ENCODE results near the gene ZNF813. TPM values are rescaled to one million over a fixed set of nuclear protein-coding genes. Genes with fewer than 3 reads are reported as not detected.

Gene ZNF813
- total and polyA plus RNA-seq, 9 of the 15 experiments (the other 6 are each of a cell fraction or from before 2014, with no cell fraction given): 1.3 to 8.0 (median 5.3) TPM

GRCh38 chr19:53517114-53517741, 49.7 kb downstream of the ZNF813 start (continued):
- TF ChIP-seq ARID4B (CRISPR knock-in tag; IDR thresholded peaks at IDR 0.05) (no peak), ETS2 (tag; IDR thresholded peaks at IDR 0.05; ENCODE audit: borderline replicate concordance, poor library complexity, severe bottlenecking) (no peak), PHF8 (IDR thresholded peaks at IDR 0.05; ENCODE audit: borderline replicate concordance, low read length) (no peak), HMGN3 (IDR thresholded peaks at IDR 0.05; ENCODE audit: borderline replicate concordance, extremely low read depth, insufficient read length, low read depth, low read length) (no peak), DMBX1 (CRISPR knock-in tag; IDR thresholded peaks at IDR 0.05; ENCODE audit: borderline replicate concordance) (peak; percentile 98), ZFX (CRISPR knock-in tag; IDR thresholded peaks at IDR 0.05) (no peak), CBX3 (IDR thresholded peaks at IDR 0.05; ENCODE audit: borderline replicate concordance in 1 of 2, low read length in 2 of 2) (no peak), MBD1 (CRISPR knock-in tag; IDR thresholded peaks at IDR 0.05) (0 out of 2 replicates have a peak, but pooled peaks have one; percentile 64), TRIM24 (IDR thresholded peaks at IDR 0.05) (peak; percentile 59 to 69; a peak in 3 of 4 replicates), MCM5 (IDR thresholded peaks at IDR 0.05; ENCODE audit: low read depth) (no peak), RBBP5 (IDR thresholded peaks at IDR 0.05; ENCODE audit: borderline replicate concordance, insufficient read depth, low read length, poor library complexity, severe bottlenecking) (no peak), ZNF785 (CRISPR knock-in tag; IDR thresholded peaks at IDR 0.05) (no peak)
- TF ChIP-seq, protein P1, sequence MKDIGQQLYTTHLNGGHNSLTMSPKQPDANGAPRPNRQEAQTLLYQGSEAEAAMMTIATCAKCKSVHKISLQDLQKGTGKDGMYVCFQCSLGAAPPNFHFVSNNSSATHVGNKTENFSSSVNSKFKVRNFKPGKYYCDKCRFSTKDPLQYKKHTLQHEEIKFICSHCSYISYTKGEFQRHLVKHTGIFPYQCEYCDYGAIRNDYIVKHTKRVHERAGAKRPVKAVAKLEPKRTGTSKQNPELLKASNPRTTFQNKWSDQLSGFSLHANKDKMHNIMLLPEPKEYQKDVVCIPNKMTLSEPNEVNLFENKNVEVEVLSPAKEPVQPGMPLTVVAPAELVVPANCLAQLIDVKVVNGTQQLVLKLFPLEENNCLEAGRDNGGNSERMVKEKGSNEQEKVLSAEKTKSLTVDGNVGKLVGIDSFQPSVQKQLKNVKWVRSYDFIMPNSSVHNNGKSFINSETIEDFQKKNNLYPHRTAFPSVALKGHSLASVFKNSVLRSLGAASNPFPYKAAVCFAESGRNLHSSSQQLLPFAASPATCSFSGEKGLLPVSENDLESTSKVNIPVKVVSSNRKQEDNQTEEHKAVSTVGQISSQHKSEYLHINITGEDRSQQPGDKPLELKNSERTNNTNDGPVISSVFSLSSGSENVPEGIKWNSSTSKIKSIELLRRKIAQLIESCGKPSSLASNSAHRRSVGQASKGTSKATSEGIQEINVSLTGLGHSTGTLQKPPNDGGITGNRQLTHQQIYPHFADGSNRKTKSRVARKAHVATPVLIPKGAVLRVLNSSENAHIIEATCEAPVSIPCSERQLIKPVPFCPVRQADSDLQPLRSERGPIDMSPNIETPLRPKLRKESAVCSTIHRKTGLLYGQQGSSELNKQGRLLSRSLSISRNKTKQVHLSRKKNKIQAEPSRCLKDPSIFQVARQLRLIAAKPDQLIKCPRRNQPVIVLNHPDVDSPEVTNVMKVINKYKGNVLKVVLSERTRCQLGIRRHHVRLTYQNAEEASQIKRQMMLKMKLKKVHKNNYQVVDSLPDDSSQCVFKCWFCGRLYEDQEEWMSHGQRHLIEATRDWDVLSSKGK (CRISPR knock-in tag; IDR thresholded peaks at IDR 0.05): no peak
- TF ChIP-seq, protein P2, sequence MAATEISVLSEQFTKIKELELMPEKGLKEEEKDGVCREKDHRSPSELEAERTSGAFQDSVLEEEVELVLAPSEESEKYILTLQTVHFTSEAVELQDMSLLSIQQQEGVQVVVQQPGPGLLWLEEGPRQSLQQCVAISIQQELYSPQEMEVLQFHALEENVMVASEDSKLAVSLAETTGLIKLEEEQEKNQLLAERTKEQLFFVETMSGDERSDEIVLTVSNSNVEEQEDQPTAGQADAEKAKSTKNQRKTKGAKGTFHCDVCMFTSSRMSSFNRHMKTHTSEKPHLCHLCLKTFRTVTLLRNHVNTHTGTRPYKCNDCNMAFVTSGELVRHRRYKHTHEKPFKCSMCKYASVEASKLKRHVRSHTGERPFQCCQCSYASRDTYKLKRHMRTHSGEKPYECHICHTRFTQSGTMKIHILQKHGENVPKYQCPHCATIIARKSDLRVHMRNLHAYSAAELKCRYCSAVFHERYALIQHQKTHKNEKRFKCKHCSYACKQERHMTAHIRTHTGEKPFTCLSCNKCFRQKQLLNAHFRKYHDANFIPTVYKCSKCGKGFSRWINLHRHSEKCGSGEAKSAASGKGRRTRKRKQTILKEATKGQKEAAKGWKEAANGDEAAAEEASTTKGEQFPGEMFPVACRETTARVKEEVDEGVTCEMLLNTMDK (IDR thresholded peaks at IDR 0.05; ENCODE audit: borderline replicate concordance, insufficient read depth, low read depth, low read length, poor library complexity, severe bottlenecking): no peak

Data from K562 (cell line).